IMR-90 (cell line): ENCODE data around the gene C11orf58. TPM values are rescaled to one million over a fixed set of nuclear protein-coding genes. Genes with fewer than 3 reads are reported as not detected.

Experiments used
- ATAC-seq: fragments of 200-7000 bp; cut with Tn5 transposase; 2 replicates; pipeline ENCODE4 v1.9.1; 2020; ENCODE audit warnings: low read depth, mild to moderate bottlenecking, moderate library complexity
- BruUV-seq: library from RNA; stranded (reverse); fragments of 400-500 nt; replicated peaks from 2 replicates; lab custom pipeline; 2021; lab: Mats Ljungman, UMichigan
- CTCF ChIA-PET: fragments of 300-600 bp; formaldehyde crosslinking; extraction: SDS; loops from one replicate; lab custom pipeline; 2021; ENCODE audit warnings: antibody characterized with exemption; lab: Yijun Ruan, JAX
- POLR2A ChIA-PET: fragments of 300-600 bp; sonication (Branson Sonifier 250); formaldehyde crosslinking; loops from one replicate; lab custom pipeline; 2022; ENCODE audit warnings: antibody characterized with exemption; ENCODE audit not compliant: unreplicated experiment; lab: Charles Lee
- DNase-seq: peaks from one replicate; pipeline ENCODE4 v3.0.0; 2013
- H2AFZ ChIP-seq: replicated peaks from 2 replicates; pipeline ENCODE3; 2013; ENCODE audit warnings: low read length, mild to moderate bottlenecking; ENCODE audit not compliant: poor library complexity
- H2AK5ac ChIP-seq: 2 replicates; pipeline ENCODE4 v1.6.1; 2013; ENCODE audit warnings: low read depth, low read length, inconsistent platforms
- H2AK9ac ChIP-seq: replicated peaks from 2 replicates; pipeline ENCODE3; 2013; ENCODE audit warnings: mild to moderate bottlenecking, low read depth, low read length, moderate library complexity; ENCODE audit not compliant: poor library complexity
- H2BK120ac ChIP-seq: 2 replicates; pipeline ENCODE4 v1.6.1; 2013; ENCODE audit warnings: low read depth, low read length, inconsistent platforms
- H2BK15ac ChIP-seq: 3 replicates; pipeline ENCODE4 v1.6.1; 2013; ENCODE audit warnings: low read depth, low read length, inconsistent platforms
- H2BK20ac ChIP-seq: 2 replicates; pipeline ENCODE4 v1.6.1; 2013; ENCODE audit warnings: low read depth, mild to moderate bottlenecking, inconsistent platforms, low read length, moderate library complexity
- H2BK5ac ChIP-seq: 2 replicates; pipeline ENCODE4 v1.6.1; 2013; ENCODE audit warnings: mild to moderate bottlenecking, low read depth, low read length, inconsistent platforms; ENCODE audit not compliant: poor library complexity, severe bottlenecking
- H3K14ac ChIP-seq: replicated peaks from 2 replicates; pipeline ENCODE4 v1.6.1; 2013; ENCODE audit warnings: low read depth, low read length, inconsistent platforms
- H3K18ac ChIP-seq: 2 replicates; pipeline ENCODE4 v1.6.1; 2013; ENCODE audit warnings: low read depth, low read length, control low read depth
- H3K23ac ChIP-seq: 2 replicates; pipeline ENCODE4 v1.6.1; 2013; ENCODE audit warnings: low read depth, low read length, inconsistent platforms
- H3K27ac ChIP-seq: 2 replicates; pipeline ENCODE4 v1.5.1; 2013; ENCODE audit warnings: mild to moderate bottlenecking, control low read depth, low read length; ENCODE audit not compliant: insufficient read depth
- H3K27me3 ChIP-seq: 2 replicates; pipeline ENCODE4 v1.6.1; 2013; ENCODE audit warnings: low read length; ENCODE audit not compliant: control insufficient read depth, insufficient read depth
- H3K36me3 ChIP-seq: 2 replicates; pipeline ENCODE4 v1.6.1; 2013; ENCODE audit warnings: low read length, mixed read lengths; ENCODE audit not compliant: control insufficient read depth, insufficient read depth
- H3K4ac ChIP-seq: 2 replicates; pipeline ENCODE4 v1.6.1; 2013; ENCODE audit warnings: low read depth, low read length, inconsistent platforms
- H3K4me1 ChIP-seq: 2 replicates; pipeline ENCODE4 v1.6.1; 2013; ENCODE audit warnings: low read length, mixed read lengths; ENCODE audit not compliant: control insufficient read depth, insufficient read depth
- H3K4me2 ChIP-seq: 2 replicates; pipeline ENCODE4 v1.6.1; 2013; ENCODE audit warnings: low read depth, mild to moderate bottlenecking, control low read depth, low read length, moderate library complexity
- H3K4me3 ChIP-seq: 2 replicates; pipeline ENCODE4 v1.5.1; 2013; ENCODE audit warnings: low read depth, mild to moderate bottlenecking, control low read depth, low read length, moderate library complexity; ENCODE audit not compliant: insufficient read depth
- H3K56ac ChIP-seq: 2 replicates; pipeline ENCODE4 v1.6.1; 2013; ENCODE audit warnings: low read length, inconsistent platforms; ENCODE audit not compliant: insufficient read depth; ENCODE audit errors: extremely low read depth
- H3K79me1 ChIP-seq, 2 experiments: 2 replicates each; pipeline ENCODE4 v1.6.1; 2013; ENCODE audit warnings: low read length in 2 of 2, inconsistent platforms in 1 of 2, low read depth in 1 of 2
- H3K9ac ChIP-seq: 2 replicates; pipeline ENCODE4 v1.6.1; 2013; ENCODE audit warnings: low read depth, low read length, control low read depth
- H3K9me1 ChIP-seq: 2 replicates; pipeline ENCODE4 v1.6.1; 2013; ENCODE audit warnings: low read length, inconsistent platforms; ENCODE audit not compliant: insufficient read depth
- H3K9me3 ChIP-seq: 2 replicates; pipeline ENCODE4 v1.6.1; 2013; ENCODE audit warnings: low read length; ENCODE audit not compliant: control insufficient read depth, insufficient read depth
- H4K20me1 ChIP-seq: 2 replicates; pipeline ENCODE4 v1.6.1; 2013; ENCODE audit warnings: low read length, inconsistent platforms; ENCODE audit not compliant: insufficient read depth
- H4K5ac ChIP-seq: 2 replicates; pipeline ENCODE4 v1.6.1; 2013; ENCODE audit warnings: mild to moderate bottlenecking, low read depth, low read length, control low read depth
- H4K8ac ChIP-seq, 2 experiments: 2 replicates each; pipeline ENCODE4 v1.6.1; 2013; ENCODE audit warnings: low read depth in 2 of 2, low read length in 2 of 2, control low read depth in 1 of 2, inconsistent platforms in 1 of 2
- H4K91ac ChIP-seq: 2 replicates; pipeline ENCODE4 v1.6.1; 2013; ENCODE audit warnings: low read depth, low read length, inconsistent platforms; ENCODE audit not compliant: insufficient read depth
- CEBPB ChIP-seq: IDR thresholded peaks from 2 replicates; pipeline ENCODE4 v1.6.1; 2012; ENCODE audit warnings: low read depth, low read length, improper control_type of control experiment
- CHD1 ChIP-seq: IDR thresholded peaks from 2 replicates; pipeline ENCODE4 v1.6.1; 2012; ENCODE audit warnings: low read depth, low read length, improper control_type of control experiment
- MAFK ChIP-seq: IDR thresholded peaks from 2 replicates; pipeline ENCODE4 v1.6.1; 2012; ENCODE audit warnings: low read depth, low read length, improper control_type of control experiment
- MAZ ChIP-seq: IDR thresholded peaks from 2 replicates; pipeline ENCODE4 v1.6.1; 2012; ENCODE audit warnings: low read depth, mild to moderate bottlenecking, low read length, improper control_type of control experiment, moderate library complexity, borderline replicate concordance
- MXI1 ChIP-seq: IDR thresholded peaks from 2 replicates; pipeline ENCODE4 v1.6.1; 2012; ENCODE audit warnings: low read depth, mild to moderate bottlenecking, low read length, moderate library complexity, borderline replicate concordance
- RAD21 ChIP-seq: IDR thresholded peaks from 2 replicates; pipeline ENCODE4 v1.6.1; 2012; ENCODE audit warnings: low read length, improper control_type of control experiment
- RCOR1 ChIP-seq: IDR thresholded peaks from 2 replicates; pipeline ENCODE4 v1.6.1; 2012; ENCODE audit warnings: mild to moderate bottlenecking, low read length, improper control_type of control experiment; ENCODE audit not compliant: insufficient replicate concordance
- RFX5 ChIP-seq: IDR thresholded peaks from 2 replicates; pipeline ENCODE4 v1.8.0; 2012; ENCODE audit warnings: low read depth, mild to moderate bottlenecking, low read length, moderate library complexity
- SMC3 ChIP-seq: fragments of 150-350 bp; IDR thresholded peaks from 2 replicates; pipeline ENCODE4 v1.6.1; 2016; ENCODE audit warnings: low read depth, mild to moderate bottlenecking, antibody characterized with exemption, low read length, moderate library complexity
- WGBS, 2 experiments: methylation state at CpG; one replicate each; pipeline versions ENCODE4 v1.1.5 to v1.1.7; 2013; ENCODE audit warnings: missing lambda C conversion rate in 2 of 2; ENCODE audit not compliant: insufficient read length in 1 of 2; ENCODE audit errors: extremely low coverage in 2 of 2; 5-methylcytosine and 5-hydroxymethylcytosine counted together
- dilution Hi-C: fragments of 300-500 bp; cut with HindIII; formaldehyde crosslinking; loops from one replicate; pipeline ENCODE4 v1.14.3; 2018; ENCODE audit warnings: low sequenced_read_pairs; ENCODE audit not compliant: unreplicated experiment
- in situ Hi-C: fragments of 300-500 bp; cut with MboI; formaldehyde crosslinking; loops from 3 replicates; pipeline ENCODE4 v1.14.3; 2019; ENCODE audit warnings: low sequenced_read_pairs, inconsistent platforms, mixed read lengths
- intact Hi-C: fragments of 100-400 bp; cut with micrococcal nuclease; formaldehyde crosslinking; loops from 2 replicates; pipeline ENCODE4 v1.10.0; 2022
- polyA plus RNA-seq, 3 experiments: library from polyadenylated mRNA; depleted of rRNA; stranded (reverse); fragments of >200 nt; gene quantifications; 2 replicates each; pipeline ENCODE4 v1.2.3, GENCODE V29; 2012; ENCODE audit warnings: low replicate concordance in 1 of 3
- total RNA-seq: library from RNA; depleted of rRNA; stranded (reverse); fragments of >200 nt; gene quantifications from 2 replicates; pipeline ENCODE4 v1.2.3, GENCODE V29; 2012
- TF ChIP-seq, protein P1 (sequence below): conservative IDR thresholded peaks from 2 replicates; pipeline ENCODE4 v1.5.1; 2012; ENCODE audit warnings: mild to moderate bottlenecking, low read depth, low read length, improper control_type of control experiment

Gene C11orf58
- total and polyA plus RNA-seq, 2 of the 4 experiments (the other 2 are of a cell fraction): 53.8 to 67.8 TPM

DNA sequence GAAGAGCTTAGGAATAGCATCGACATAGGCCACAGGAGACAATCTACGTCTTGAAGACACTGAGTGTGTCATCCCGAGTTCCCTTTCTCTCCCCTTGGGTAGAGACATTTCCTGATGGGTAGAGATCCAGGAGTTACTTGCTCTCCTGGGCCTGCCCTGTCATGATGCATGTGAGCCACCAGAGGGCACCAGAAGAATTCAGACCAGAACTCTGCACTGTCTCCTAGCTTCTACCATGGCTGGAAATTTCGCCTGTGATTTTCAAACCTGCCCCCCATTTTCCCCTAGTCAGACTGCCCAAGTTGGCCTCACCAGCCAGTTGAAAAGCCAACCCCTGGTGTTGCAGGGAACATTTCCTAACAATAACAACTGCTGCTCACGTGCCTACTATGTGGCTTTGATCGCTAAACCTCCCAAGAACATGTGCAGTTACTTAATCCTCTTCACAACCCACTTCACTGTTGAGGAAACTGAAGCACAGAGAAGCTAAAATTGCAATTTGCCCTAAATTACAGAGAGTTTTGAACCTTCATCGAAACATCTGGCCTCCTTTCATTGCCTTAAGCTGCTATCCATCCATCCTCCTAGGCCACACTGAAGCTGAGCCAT is 47.2 kb downstream of the C11orf58 start:
- no peak overlapping the region for H2BK5ac ChIP-seq
- no peak overlapping the region for H3K4me3 ChIP-seq
- no peaks in the 10 kb centered on the region for H3K36me3 ChIP-seq
- H3K18ac ChIP-seq: no peak overlapping the region
- H3K56ac ChIP-seq: no peak overlapping the region
- POLR2A ChIA-PET: no interaction called here
- no peaks in the 10 kb centered on the region; the same call in 1 of the 2 replicates for H3K27me3 ChIP-seq
- no peak overlapping the region for H3K9ac ChIP-seq
- no TSS peak for BruUV-seq
- dilution Hi-C loops (no loop called here), in situ Hi-C loops (loop anchor here (10.0 kb wide), 1 partner anchor 279 kb away; no protein-coding TSS in a partner anchor), intact Hi-C loops (loop anchor here (1.0 to 10.0 kb wide), 5 partner anchors 97 to 1458 kb away; no protein-coding TSS in a partner anchor)
- no peak overlapping the region for H3K27ac ChIP-seq
- H2AK9ac ChIP-seq: no peak overlapping the region
- no peak overlapping the region for H2BK120ac ChIP-seq
- TF ChIP-seq CHD1: no peak
- no peak for TF ChIP-seq MXI1
- peak; percentile 79 for TF ChIP-seq RAD21
- no peak for TF ChIP-seq CEBPB
- no peak for TF ChIP-seq MAZ
- TF ChIP-seq RCOR1: no peak
- no peak for TF ChIP-seq RFX5
- peak; percentile 74 for TF ChIP-seq SMC3
- no peak for TF ChIP-seq MAFK
- TF ChIP-seq, protein P1, sequence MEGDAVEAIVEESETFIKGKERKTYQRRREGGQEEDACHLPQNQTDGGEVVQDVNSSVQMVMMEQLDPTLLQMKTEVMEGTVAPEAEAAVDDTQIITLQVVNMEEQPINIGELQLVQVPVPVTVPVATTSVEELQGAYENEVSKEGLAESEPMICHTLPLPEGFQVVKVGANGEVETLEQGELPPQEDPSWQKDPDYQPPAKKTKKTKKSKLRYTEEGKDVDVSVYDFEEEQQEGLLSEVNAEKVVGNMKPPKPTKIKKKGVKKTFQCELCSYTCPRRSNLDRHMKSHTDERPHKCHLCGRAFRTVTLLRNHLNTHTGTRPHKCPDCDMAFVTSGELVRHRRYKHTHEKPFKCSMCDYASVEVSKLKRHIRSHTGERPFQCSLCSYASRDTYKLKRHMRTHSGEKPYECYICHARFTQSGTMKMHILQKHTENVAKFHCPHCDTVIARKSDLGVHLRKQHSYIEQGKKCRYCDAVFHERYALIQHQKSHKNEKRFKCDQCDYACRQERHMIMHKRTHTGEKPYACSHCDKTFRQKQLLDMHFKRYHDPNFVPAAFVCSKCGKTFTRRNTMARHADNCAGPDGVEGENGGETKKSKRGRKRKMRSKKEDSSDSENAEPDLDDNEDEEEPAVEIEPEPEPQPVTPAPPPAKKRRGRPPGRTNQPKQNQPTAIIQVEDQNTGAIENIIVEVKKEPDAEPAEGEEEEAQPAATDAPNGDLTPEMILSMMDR: peak; percentile 85
- ATAC-seq (peak; percentile 95), DNase-seq (peak; percentile 75)
- no peak overlapping the region for H3K4me2 ChIP-seq
- H2AFZ ChIP-seq: peak overlapping the region; percentile 66
- H2BK15ac ChIP-seq: no peak overlapping the region
- no peaks in the 10 kb centered on the region for H3K79me1 ChIP-seq
- H4K8ac ChIP-seq: no peak overlapping the region
- H3K9me1 ChIP-seq: no peaks in the 10 kb centered on the region; the same call in 1 of the 2 replicates
- H4K20me1 ChIP-seq: no peaks in the 10 kb centered on the region
- 0 out of 2 replicates have a peak overlapping the region, but pooled peaks have one; percentile 27 for H3K4ac ChIP-seq
- no peak overlapping the region for H2BK20ac ChIP-seq
- no peak overlapping the region for H4K5ac ChIP-seq
- CTCF ChIA-PET: interaction anchor here (0.5 to 2.3 kb wide), 7 partner anchors 12 to 277 kb away, joined by 3 to 12 read pairs (median 4); no protein-coding TSS in a partner anchor
- no peak overlapping the region for H3K14ac ChIP-seq
- no peak overlapping the region for H3K23ac ChIP-seq
- H3K9me3 ChIP-seq: no peaks in the 10 kb centered on the region
- H3K4me1 ChIP-seq: no peaks in the 10 kb centered on the region
- WGBS, 2 experiments: 10% methylated on average over 2 of the region's 7 CpGs; no CpG with 5 or more reads in 1 of the 2 experiments
- no peak overlapping the region for H2AK5ac ChIP-seq
- no peak overlapping the region for H4K91ac ChIP-seq
